GM18520 (cell line): ENCODE measurements around the gene FBXO11.
"Not testable (repeated sequence)": the region's sequence is repeated elsewhere in the genome, so short reads cannot be mapped to it uniquely, and the experiment has no call there.

Experiments
- ATAC-seq: cut with Tn5 transposase; IDR thresholded peaks from one replicate; pipeline ENCODE4 v1.9.1; 2021; ENCODE audit not compliant: unreplicated experiment

Gene FBXO11

GRCh38 chr2:47899915-47900816 lies 6.1 kb downstream of the FBXO11 start:
- no peak for ATAC-seq

GRCh38 chr2:47897883-47898731 lies 8.2 kb downstream of the FBXO11 start:
- peak; percentile 72 for ATAC-seq

GRCh38 chr2:47897191-47897882 lies 9.0 kb downstream of the FBXO11 start:
- ATAC-seq = not testable (repeated sequence)

- no peak for ATAC-seq
Measured at GRCh38 chr2:47896450-47896968, 9.8 kb downstream of the FBXO11 start.

- no peak for ATAC-seq
Measured at GRCh38 chr2:47893771-47894170, 12.5 kb downstream of the FBXO11 start.

- no peak for ATAC-seq
Measured at GRCh38 chr2:47892338-47892730, 14.0 kb downstream of the FBXO11 start.

GRCh38 chr2:47891369-47892337 lies 14.6 kb downstream of the FBXO11 start:
- ATAC-seq = no peak

- no peak for ATAC-seq
Measured at GRCh38 chr2:47890711-47891368, 15.5 kb downstream of the FBXO11 start.

GRCh38 chr2:47888581-47889280 lies 17.6 kb downstream of the FBXO11 start:
- ATAC-seq = no peak

GRCh38 chr2:47876912-47877311 lies 29.4 kb downstream of the FBXO11 start:
- no peak for ATAC-seq

GRCh38 chr2:47872941-47873340 lies 33.4 kb downstream of the FBXO11 start:
- no peak for ATAC-seq

GRCh38 chr2:47870641-47871540 lies 35.4 kb downstream of the FBXO11 start:
- no peak for ATAC-seq

- ATAC-seq = no peak
Measured at GRCh38 chr2:47869859-47870595, 36.3 kb downstream of the FBXO11 start.

- no peak for ATAC-seq
Measured at GRCh38 chr2:47868611-47869352, 37.5 kb downstream of the FBXO11 start.

- no peak for ATAC-seq
Measured at GRCh38 chr2:47867205-47867604, 39.1 kb downstream of the FBXO11 start.

GRCh38 chr2:47864566-47864965 lies 41.7 kb downstream of the FBXO11 start:
- ATAC-seq = no peak
